Subcutaneous abdominal adipose tissue (tissue), 5 donors: Measurements from ENCODE around the gene SNTG2.

ENCODE experiments used
- H3K27ac ChIP-seq: one replicate; pipeline ENCODE4 v1.7.0; 2013; ENCODE audit warnings: low read depth, mild to moderate bottlenecking, inconsistent platforms, low read length, moderate library complexity
- H3K27me3 ChIP-seq, 5 donors: one replicate each; pipeline ENCODE4 v1.7.0; 2013; ENCODE audit warnings: low read length in 5 of 5, inconsistent platforms in 1 of 5; ENCODE audit not compliant: control insufficient read depth in 5 of 5, insufficient read depth in 4 of 5
- H3K36me3 ChIP-seq, 5 donors: one replicate each; pipeline ENCODE4 v1.7.0; 2013; ENCODE audit warnings: low read length in 5 of 5; ENCODE audit not compliant: control insufficient read depth in 5 of 5, insufficient read depth in 5 of 5
- H3K4me1 ChIP-seq, 5 donors: one replicate each; pipeline ENCODE4 v1.7.0; 2013; ENCODE audit warnings: low read length in 5 of 5, mild to moderate bottlenecking in 3 of 5, moderate library complexity in 1 of 5; ENCODE audit not compliant: control insufficient read depth in 5 of 5, insufficient read depth in 5 of 5
- H3K4me3 ChIP-seq, 5 donors: one replicate each; pipeline ENCODE4 v1.7.0; 2013; ENCODE audit warnings: low read length in 5 of 5, low read depth in 1 of 5
- H3K9ac ChIP-seq, 5 donors: one replicate each; pipeline ENCODE4 v1.7.0; 2013; ENCODE audit warnings: low read length in 5 of 5, mild to moderate bottlenecking in 4 of 5, moderate library complexity in 3 of 5
- H3K9me3 ChIP-seq, 5 donors: one replicate each; pipeline ENCODE4 v1.7.0; 2013; ENCODE audit warnings: low read length in 5 of 5; ENCODE audit not compliant: control insufficient read depth in 5 of 5
- donor health status: healthy.
- donor health status: healthy.
- donor health status: healthy.
- donor health status: healthy.
- donor health status: healthy.

The SNTG2 gene

DNA sequence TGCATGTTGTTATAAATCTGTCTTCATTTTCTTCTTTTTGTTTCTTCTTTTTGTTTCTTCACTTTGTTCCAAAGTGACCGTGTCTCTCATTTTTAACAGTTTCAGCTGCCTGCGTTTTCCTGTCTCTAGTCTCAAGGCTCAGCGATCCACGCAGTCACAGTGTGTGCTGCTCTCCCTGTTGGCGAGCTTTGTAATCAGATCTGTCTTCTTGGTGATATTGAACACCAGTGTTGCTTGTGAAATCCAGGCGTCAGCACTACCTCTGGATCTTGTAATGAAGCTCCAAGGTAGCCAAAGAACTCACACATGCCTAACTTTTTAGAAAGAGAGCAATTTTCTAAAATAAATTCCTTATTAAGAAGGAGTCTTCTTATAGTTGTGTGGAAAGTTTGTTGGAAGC, 13.2 kb downstream of the SNTG2 start:
- H3K9me3 ChIP-seq, result peaks cover 0 to 3% (median under 1%) of the 10 kb centered on the region in 5 donors

DNA sequence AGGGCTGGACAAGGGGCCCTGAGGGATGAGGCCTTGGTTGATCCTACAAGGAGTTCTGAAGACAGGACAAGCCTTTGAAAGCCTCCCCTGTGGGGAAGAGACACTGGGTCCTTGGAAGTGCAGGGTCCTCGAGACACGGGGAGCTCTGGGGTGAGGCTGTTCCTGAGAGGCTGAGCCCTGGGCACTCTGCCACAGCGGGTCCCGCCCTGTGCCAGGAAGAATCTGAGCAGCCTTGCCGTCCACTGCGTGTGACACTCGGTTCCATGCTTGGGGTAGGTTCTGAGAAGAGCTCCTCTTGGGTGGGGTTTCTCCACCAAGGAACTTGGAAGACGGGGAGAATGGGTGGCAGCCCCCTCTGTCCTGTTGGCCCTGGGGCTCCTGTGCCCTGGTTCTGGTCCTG, 13.9 kb downstream of the SNTG2 start:
- H3K9ac ChIP-seq, result no peak overlapping the region
- no peaks in the 10 kb centered on the region for H3K27me3 ChIP-seq
- no peak overlapping the region for H3K4me3 ChIP-seq
- H3K4me1 ChIP-seq, result peaks cover 0 to 25% (median 11%) of the 10 kb centered on the region in 5 donors
- H3K27ac ChIP-seq, result no peak overlapping the region
- H3K36me3 ChIP-seq, result no peaks in the 10 kb centered on the region
- peaks cover 0 to 10% (median 3%) of the 10 kb centered on the region in 5 donors for H3K9me3 ChIP-seq

More for the DNA sequence above, 13.2 kb downstream of the SNTG2 start:
- H3K27me3 ChIP-seq, result no peaks in the 10 kb centered on the region
- H3K27ac ChIP-seq, result no peak overlapping the region
- H3K4me3 ChIP-seq, result no peak overlapping the region
- H3K4me1 ChIP-seq, result peaks cover 0 to 25% (median 11%) of the 10 kb centered on the region in 5 donors
- no peaks in the 10 kb centered on the region for H3K36me3 ChIP-seq
- no peak overlapping the region for H3K9ac ChIP-seq

DNA sequence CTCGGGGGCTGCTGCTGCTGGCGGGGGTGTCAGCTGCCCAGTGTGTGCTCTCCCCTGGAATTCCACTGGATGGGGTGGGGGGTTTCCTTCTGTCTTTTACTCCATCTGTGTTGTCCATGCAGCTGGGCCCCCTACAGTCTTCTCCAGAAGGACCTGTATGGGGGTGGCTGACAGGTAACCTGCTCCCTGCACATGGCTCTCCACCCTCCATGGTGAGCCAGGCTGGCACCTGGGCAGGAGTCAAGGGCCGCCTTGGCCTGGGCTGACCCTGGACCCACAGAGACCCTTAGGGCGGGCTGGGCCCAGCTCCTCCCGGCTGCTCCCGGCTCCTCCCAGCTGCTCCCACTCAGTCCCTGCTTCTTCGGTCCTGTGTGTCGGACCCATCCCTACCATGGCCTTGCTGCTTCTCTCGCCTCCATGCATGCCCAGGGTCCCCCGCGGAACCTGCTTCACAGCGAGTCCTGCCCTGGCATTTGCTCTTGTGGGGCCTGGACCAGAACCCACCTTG, 15.0 kb downstream of the SNTG2 start:
- Histone ChIP-seq H3K4me1 (peaks cover 0 to 18% (median 5%) of the 10 kb centered on the region in 5 donors), H3K27me3 (no peaks in the 10 kb centered on the region), H3K9me3 (peaks cover 0 to 12% (median 3%) of the 10 kb centered on the region in 5 donors), H3K27ac (no peak overlapping the region), H3K9ac (no peak overlapping the region), H3K4me3 (no peak overlapping the region), H3K36me3 (no peaks in the 10 kb centered on the region)

DNA sequence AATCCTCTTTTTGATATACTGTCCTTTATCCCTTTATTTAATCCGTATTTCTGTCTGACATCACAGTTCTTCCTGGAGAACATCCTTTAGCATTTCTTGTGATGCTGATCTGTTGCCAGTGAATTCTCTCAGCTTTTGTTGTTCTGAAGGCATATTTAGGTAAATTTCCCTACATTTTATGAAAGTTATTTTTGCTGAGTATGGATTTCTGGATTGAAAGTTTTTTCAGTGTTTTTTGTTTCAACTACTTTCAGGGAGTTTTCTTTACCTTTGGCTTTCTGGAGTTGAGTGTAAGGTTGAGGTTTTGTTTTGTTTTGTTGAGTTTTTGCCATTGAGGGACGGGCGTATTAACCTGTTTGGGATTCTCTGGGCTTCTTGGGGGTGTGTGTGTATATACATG, 22.5 kb downstream of the SNTG2 start:
- Histone ChIP-seq H3K9ac (no peak overlapping the region), H3K27ac (no peak overlapping the region), H3K9me3 (peaks cover 0 to 12% (median 3%) of the 10 kb centered on the region in 5 donors), H3K27me3 (no peaks in the 10 kb centered on the region), H3K36me3 (no peaks in the 10 kb centered on the region), H3K4me1 (peaks cover 0 to 12% (median 10%) of the 10 kb centered on the region in 5 donors), H3K4me3 (no peak overlapping the region)

DNA sequence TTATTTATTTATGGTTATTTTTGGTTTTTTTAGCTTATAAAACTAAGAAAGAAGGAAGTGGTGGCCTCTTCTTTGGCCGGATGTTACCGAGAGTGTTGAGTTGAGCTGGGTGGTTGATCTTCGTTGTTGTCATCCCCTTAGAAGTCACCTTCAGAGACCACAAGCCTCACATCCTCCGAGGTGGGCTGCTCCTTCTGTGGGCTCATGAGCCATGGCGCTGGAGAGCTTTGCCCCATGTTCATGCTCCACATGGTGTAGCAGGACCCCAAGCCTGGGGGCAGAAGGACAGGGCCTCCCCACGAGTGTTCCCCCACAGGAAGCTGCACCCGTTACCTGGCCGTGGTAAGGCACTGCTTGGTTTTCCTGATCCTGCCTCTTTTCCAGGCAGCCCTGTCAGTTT, 23.4 kb downstream of the SNTG2 start:
- Histone ChIP-seq H3K27ac (no peak overlapping the region), H3K36me3 (no peaks in the 10 kb centered on the region), H3K9me3 (peaks cover 0 to 7% (median under 1%) of the 10 kb centered on the region in 5 donors), H3K4me1 (peaks cover 0 to 12% (median 10%) of the 10 kb centered on the region in 5 donors), H3K9ac (no peak overlapping the region), H3K4me3 (no peak overlapping the region), H3K27me3 (no peaks in the 10 kb centered on the region)

DNA sequence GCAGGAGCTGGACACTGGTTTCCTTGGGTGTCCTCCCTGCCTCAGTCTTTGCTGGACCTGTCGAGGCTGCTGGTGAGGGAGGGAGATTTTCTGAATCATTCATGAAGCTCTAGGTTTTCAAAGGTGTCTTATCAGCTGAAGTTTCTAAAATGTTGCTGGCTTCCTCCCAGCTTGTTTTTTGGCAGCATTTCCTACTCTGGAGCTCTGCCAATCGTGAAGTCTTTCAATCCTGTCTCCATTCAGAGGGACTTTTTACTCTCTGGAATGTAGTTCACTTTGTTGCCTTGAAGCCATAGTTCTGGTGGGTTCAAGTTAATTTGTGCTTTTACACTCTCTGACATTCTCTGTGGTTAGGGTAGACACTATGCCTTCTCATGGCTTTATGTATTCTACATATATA, 23.9 kb downstream of the SNTG2 start:
- H3K27ac ChIP-seq, result no peak overlapping the region
- peaks cover 0 to 2% (median 0%) of the 10 kb centered on the region in 5 donors for H3K9me3 ChIP-seq
- H3K4me3 ChIP-seq, result no peak overlapping the region
- no peak overlapping the region for H3K9ac ChIP-seq
- H3K27me3 ChIP-seq, result no peaks in the 10 kb centered on the region
- no peaks in the 10 kb centered on the region for H3K36me3 ChIP-seq
- peaks cover 0 to 12% (median 10%) of the 10 kb centered on the region in 5 donors for H3K4me1 ChIP-seq

DNA sequence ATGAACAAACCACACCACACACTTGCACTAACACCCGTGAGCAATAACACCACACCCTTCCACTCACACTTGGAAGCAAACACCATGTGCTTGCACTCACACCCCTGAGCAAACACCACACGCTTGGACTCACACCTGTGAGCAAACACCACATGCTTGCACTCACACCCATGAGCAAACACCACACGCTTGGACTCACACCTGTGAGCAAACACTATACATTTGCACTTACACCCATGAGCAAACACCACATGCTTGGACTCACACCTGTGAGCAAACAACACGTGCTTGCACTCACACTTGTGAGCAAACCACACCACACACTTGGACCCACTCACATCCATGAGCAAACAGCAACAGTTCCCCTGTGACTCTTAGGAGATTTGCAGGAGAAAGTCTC, 24.4 kb downstream of the SNTG2 start:
- H3K9ac ChIP-seq, result no peak overlapping the region
- H3K27ac ChIP-seq, result no peak overlapping the region
- no peaks in the 10 kb centered on the region for H3K9me3 ChIP-seq
- H3K4me1 ChIP-seq, result peaks cover 0 to 12% (median 10%) of the 10 kb centered on the region in 5 donors
- no peaks in the 10 kb centered on the region for H3K27me3 ChIP-seq
- no peaks in the 10 kb centered on the region for H3K36me3 ChIP-seq
- H3K4me3 ChIP-seq, result no peak overlapping the region

DNA sequence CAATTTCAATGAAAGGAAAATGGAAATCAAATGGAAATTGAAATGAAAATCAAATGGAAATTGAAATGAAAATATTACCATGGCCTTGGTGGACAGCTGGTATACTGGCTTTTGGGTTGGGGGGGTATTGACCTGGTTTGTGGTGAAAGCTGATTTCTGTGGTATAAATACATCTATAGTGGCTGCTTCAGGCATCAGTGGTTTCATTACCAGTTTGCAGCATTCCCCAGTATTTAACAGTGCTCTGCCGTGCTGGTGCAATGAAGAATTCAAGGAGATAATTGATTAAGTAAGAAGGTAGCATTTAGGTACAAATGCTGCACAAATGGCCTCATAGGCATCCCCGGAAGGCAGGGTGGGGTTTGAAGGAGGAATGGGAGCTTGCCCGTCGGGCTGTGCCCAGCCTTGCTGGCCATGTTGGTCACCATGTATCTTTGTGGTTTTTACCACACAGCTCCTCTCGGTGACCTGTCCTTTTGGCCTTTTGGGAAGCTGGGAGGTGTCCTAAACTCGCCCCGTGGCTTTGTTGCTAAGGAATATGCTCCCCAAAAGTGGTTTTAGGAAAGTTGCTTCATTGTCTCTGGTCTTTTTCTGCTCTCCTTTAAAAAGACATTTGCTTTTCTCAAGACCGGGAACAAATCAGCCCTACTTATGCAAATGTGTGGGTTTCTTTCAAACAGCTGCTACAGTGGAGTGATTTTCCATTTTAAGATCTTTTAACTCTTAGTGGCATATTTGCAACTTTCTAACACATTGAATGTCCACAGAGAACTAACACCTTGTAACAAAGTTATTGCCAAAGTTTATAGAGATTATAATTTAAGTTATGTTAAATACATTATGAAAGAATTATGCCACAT, 28.6 kb downstream of the SNTG2 start:
- H3K9ac ChIP-seq, result no peak overlapping the region
- H3K27ac ChIP-seq, result no peak overlapping the region
- no peaks in the 10 kb centered on the region for H3K36me3 ChIP-seq
- H3K4me1 ChIP-seq, result peaks cover 0 to 8% (median 7%) of the 10 kb centered on the region in 5 donors
- no peaks in the 10 kb centered on the region for H3K9me3 ChIP-seq
- H3K27me3 ChIP-seq, result no peaks in the 10 kb centered on the region
- H3K4me3 ChIP-seq, result no peak overlapping the region

DNA sequence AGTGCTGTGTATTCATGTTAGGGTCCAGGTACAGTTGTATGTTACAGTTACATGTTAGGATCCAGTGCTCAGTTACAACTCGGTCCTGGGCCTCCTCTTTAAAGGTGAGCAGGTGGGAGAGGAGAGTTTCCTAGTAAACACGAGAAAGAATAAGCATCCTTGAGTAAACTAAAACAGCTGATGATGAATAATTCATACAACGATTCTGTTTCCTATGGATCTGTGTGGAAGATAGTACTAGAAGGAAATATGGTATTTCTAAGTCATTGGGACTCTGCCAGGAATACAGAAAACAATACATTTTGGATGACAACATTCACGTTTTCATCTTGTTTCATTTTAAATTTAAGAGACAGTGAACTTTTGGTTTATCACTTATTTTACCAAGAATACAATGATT, 29.5 kb downstream of the SNTG2 start:
- Histone ChIP-seq H3K36me3 (no peaks in the 10 kb centered on the region), H3K27me3 (no peaks in the 10 kb centered on the region), H3K27ac (no peak overlapping the region), H3K4me3 (no peak overlapping the region), H3K4me1 (no peaks in the 10 kb centered on the region), H3K9ac (no peak overlapping the region), H3K9me3 (no peaks in the 10 kb centered on the region)

DNA sequence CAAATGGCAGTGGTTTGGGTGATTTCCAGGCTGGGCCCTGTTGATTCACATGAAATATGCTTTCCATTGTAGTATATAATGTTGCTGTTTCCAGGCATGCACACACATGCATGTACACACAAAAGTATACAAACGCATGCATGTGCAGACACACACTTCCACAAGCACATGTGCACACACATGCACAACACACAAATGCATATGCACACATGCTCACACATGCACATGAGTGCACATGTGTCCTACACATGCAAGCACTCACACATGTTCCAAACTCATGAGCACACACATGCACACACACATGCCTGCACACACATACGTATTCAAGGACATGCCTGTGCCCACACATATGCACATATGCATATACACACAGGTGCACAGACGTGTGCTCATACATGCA, 30.6 kb downstream of the SNTG2 start:
- Histone ChIP-seq H3K4me1 (no peaks in the 10 kb centered on the region), H3K27me3 (no peaks in the 10 kb centered on the region), H3K36me3 (no peaks in the 10 kb centered on the region), H3K4me3 (no peak overlapping the region), H3K27ac (no peak overlapping the region), H3K9ac (no peak overlapping the region), H3K9me3 (no peaks in the 10 kb centered on the region)
